ENCODE results near the gene ACSL3. TPM values are rescaled to one million over a fixed set of nuclear protein-coding genes. Genes with fewer than 3 reads are reported as not detected.
A peak's percentile ranks its signal among the peaks of the same experiment; 100 is the strongest.

ACSL3 gene
- total RNA-seq, 1 experiment from 2014 or later, result 100 TPM

DNA sequence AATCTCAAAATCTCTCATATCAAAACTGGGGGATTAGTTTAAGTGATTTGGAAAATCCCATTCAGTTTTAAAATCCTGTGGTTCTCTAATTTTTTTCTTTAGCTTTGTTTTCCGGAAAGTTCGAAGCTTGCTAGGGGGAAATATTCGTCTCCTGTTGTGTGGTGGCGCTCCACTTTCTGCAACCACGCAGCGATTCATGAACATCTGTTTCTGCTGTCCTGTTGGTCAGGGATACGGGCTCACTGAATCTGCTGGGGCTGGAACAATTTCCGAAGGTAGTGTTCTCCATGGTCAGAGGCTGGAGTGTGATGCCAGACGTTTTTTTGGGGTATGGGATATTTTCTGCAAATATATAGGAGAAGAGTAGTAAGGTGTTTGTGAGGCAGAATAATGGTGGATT lies 66.1 kb downstream of the ACSL3 start:
- no peak for TF ChIP-seq RELA (CRISPR knock-in tag; IDR thresholded peaks at IDR 0.05; ENCODE audit: borderline replicate concordance)
- TF ChIP-seq SMAD4 (CRISPR knock-in tag; IDR thresholded peaks at IDR 0.05), result no peak
- no peak for TF ChIP-seq RORB (CRISPR knock-in tag; IDR thresholded peaks at IDR 0.05)
- TF ChIP-seq, protein P1, sequence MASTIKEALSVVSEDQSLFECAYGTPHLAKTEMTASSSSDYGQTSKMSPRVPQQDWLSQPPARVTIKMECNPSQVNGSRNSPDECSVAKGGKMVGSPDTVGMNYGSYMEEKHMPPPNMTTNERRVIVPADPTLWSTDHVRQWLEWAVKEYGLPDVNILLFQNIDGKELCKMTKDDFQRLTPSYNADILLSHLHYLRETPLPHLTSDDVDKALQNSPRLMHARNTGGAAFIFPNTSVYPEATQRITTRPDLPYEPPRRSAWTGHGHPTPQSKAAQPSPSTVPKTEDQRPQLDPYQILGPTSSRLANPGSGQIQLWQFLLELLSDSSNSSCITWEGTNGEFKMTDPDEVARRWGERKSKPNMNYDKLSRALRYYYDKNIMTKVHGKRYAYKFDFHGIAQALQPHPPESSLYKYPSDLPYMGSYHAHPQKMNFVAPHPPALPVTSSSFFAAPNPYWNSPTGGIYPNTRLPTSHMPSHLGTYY (CRISPR knock-in tag; IDR thresholded peaks at IDR 0.05), result no peak
- ATAC-seq, result no peak
- Mint-ChIP-seq H3K4me3 (no peak overlapping the region), H3K36me3 (peaks cover 54% of the 10 kb centered on the region), H3K27me3 (ENCODE audit: low read depth) (no peaks in the 10 kb centered on the region), H3K4me1 (0 out of 2 replicates have a peak, but pooled peaks cover 6% of the 10 kb centered on the region), H3K27ac (peak overlapping the region; percentile 59; the same call in 1 of the 2 replicates), H3K9me3 (no peaks in the 10 kb centered on the region)
- ChIA-PET CTCF (interaction anchor here (2.0 kb wide), 1 partner anchor 12 kb away, joined by 11 read pairs; no protein-coding TSS in a partner anchor), POLR2A (no interaction called here)
- DNase-seq (ENCODE audit: low spot score), result no peak

DNA sequence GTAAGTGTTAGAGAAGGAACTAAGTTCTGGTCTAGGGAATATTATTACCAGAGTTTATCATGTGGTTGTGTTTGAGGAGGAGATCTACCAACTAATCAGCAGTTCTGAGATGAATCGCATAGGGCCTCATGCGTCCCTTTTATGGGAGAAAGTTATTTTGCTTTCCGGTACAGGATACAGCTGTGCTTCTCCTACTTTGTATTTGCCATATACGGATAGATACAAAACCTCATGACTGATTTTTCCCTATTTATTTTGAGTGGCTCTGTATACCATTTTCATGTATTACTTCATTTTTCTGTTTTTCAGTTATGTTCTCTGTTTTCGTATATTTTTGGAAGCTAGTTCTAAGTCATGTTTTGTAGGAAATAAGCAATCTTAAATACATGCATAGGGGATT lies 66.8 kb downstream of the ACSL3 start:
- peaks cover 53% of the 10 kb centered on the region for H3K36me3 Mint-ChIP-seq
- POLR2A ChIA-PET, result no interaction called here
- no peak overlapping the region for H3K4me3 Mint-ChIP-seq
- TF ChIP-seq ZNF671 (CRISPR knock-in tag; IDR thresholded peaks at IDR 0.05) (no peak), SP1 (CRISPR knock-in tag; conservative IDR thresholded peaks at IDR 0.05) (no peak)
- no peak for ATAC-seq
- no peaks in the 10 kb centered on the region for H3K27me3 Mint-ChIP-seq (ENCODE audit: low read depth)
- 0 out of 2 replicates have a peak, but pooled peaks cover 6% of the 10 kb centered on the region for H3K4me1 Mint-ChIP-seq
- no peak overlapping the region; the same call in 1 of the 2 replicates for H3K27ac Mint-ChIP-seq
- DNase-seq (ENCODE audit: low spot score), result no peak
- H3K9me3 Mint-ChIP-seq, result no peaks in the 10 kb centered on the region
- CTCF ChIA-PET, result interaction anchor here (2.0 kb wide), 1 partner anchor 12 kb away, joined by 11 read pairs; no protein-coding TSS in a partner anchor

DNA sequence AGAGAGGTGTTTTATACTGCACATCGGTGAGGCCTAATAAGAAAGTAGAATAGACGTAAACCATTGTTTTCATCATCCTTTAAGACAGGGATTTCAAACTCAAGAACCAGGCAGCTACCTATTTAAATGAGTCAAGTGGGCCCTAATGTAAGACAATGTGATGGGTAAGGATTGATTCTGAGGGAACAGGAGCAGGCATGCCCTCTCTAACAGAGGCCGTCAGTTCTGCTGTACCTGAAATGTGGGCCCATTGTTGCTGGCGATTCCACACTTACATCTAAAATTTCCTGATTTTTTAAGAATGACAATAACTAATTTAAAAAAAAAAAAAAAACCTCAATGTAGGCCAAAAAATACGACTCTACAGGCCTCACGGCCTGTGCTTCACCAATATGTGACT lies 67.5 kb downstream of the ACSL3 start:
- Mint-ChIP-seq H3K36me3 (peaks cover 54% of the 10 kb centered on the region), H3K4me1 (0 out of 2 replicates have a peak, but pooled peaks cover 6% of the 10 kb centered on the region), H3K4me3 (no peak overlapping the region), H3K27me3 (ENCODE audit: low read depth) (no peaks in the 10 kb centered on the region), H3K9me3 (no peaks in the 10 kb centered on the region), H3K27ac (peak overlapping the region; percentile 71; the same call in 1 of the 2 replicates)
- no peak for ATAC-seq
- ChIA-PET CTCF (interaction anchor here (2.0 kb wide), 1 partner anchor 11 kb away, joined by 11 read pairs; no protein-coding TSS in a partner anchor), POLR2A (no interaction called here)
- DNase-seq (ENCODE audit: low spot score), result no peak
- TF ChIP-seq, protein P2, sequence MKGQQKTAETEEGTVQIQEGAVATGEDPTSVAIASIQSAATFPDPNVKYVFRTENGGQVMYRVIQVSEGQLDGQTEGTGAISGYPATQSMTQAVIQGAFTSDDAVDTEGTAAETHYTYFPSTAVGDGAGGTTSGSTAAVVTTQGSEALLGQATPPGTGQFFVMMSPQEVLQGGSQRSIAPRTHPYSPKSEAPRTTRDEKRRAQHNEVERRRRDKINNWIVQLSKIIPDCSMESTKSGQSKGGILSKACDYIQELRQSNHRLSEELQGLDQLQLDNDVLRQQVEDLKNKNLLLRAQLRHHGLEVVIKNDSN (CRISPR knock-in tag; IDR thresholded peaks at IDR 0.05), result no peak
- no peak for TF ChIP-seq ZNF121 (CRISPR knock-in tag; IDR thresholded peaks at IDR 0.05)
- no peak for TF ChIP-seq ZNF317 (CRISPR knock-in tag; IDR thresholded peaks at IDR 0.05; ENCODE audit: borderline replicate concordance, low read depth)
- TF ChIP-seq, protein P3, sequence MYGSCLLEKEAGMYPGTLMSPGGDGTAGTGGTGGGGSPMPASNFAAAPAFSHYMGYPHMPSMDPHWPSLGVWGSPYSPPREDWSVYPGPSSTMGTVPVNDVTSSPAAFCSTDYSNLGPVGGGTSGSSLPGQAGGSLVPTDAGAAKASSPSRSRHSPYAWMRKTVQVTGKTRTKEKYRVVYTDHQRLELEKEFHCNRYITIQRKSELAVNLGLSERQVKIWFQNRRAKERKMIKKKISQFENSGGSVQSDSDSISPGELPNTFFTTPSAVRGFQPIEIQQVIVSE (CRISPR knock-in tag; IDR thresholded peaks at IDR 0.05; ENCODE audit: borderline replicate concordance), result no peak
- TF ChIP-seq PRRX2 (CRISPR knock-in tag; IDR thresholded peaks at IDR 0.05), result no peak
- TF ChIP-seq TP53 (CRISPR knock-in tag; IDR thresholded peaks at IDR 0.05), result no peak
- TF ChIP-seq, protein P4, sequence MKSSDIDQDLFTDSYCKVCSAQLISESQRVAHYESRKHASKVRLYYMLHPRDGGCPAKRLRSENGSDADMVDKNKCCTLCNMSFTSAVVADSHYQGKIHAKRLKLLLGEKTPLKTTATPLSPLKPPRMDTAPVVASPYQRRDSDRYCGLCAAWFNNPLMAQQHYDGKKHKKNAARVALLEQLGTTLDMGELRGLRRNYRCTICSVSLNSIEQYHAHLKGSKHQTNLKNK (CRISPR knock-in tag; IDR thresholded peaks at IDR 0.05), result no peak
- TF ChIP-seq, protein P5, sequence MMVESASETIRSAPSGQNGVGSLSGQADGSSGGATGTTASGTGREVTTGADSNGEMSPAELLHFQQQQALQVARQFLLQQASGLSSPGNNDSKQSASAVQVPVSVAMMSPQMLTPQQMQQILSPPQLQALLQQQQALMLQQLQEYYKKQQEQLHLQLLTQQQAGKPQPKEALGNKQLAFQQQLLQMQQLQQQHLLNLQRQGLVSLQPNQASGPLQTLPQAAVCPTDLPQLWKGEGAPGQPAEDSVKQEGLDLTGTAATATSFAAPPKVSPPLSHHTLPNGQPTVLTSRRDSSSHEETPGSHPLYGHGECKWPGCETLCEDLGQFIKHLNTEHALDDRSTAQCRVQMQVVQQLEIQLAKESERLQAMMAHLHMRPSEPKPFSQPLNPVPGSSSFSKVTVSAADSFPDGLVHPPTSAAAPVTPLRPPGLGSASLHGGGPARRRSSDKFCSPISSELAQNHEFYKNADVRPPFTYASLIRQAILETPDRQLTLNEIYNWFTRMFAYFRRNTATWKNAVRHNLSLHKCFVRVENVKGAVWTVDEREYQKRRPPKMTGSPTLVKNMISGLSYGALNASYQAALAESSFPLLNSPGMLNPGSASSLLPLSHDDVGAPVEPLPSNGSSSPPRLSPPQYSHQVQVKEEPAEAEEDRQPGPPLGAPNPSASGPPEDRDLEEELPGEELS (CRISPR knock-in tag; IDR thresholded peaks at IDR 0.05), result no peak
- no peak for TF ChIP-seq MXD4 (CRISPR knock-in tag; IDR thresholded peaks at IDR 0.05; ENCODE audit: borderline replicate concordance)
- TF ChIP-seq, protein P6, sequence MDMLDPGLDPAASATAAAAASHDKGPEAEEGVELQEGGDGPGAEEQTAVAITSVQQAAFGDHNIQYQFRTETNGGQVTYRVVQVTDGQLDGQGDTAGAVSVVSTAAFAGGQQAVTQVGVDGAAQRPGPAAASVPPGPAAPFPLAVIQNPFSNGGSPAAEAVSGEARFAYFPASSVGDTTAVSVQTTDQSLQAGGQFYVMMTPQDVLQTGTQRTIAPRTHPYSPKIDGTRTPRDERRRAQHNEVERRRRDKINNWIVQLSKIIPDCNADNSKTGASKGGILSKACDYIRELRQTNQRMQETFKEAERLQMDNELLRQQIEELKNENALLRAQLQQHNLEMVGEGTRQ (CRISPR knock-in tag; IDR thresholded peaks at IDR 0.05), result no peak
- TF ChIP-seq, protein P7, sequence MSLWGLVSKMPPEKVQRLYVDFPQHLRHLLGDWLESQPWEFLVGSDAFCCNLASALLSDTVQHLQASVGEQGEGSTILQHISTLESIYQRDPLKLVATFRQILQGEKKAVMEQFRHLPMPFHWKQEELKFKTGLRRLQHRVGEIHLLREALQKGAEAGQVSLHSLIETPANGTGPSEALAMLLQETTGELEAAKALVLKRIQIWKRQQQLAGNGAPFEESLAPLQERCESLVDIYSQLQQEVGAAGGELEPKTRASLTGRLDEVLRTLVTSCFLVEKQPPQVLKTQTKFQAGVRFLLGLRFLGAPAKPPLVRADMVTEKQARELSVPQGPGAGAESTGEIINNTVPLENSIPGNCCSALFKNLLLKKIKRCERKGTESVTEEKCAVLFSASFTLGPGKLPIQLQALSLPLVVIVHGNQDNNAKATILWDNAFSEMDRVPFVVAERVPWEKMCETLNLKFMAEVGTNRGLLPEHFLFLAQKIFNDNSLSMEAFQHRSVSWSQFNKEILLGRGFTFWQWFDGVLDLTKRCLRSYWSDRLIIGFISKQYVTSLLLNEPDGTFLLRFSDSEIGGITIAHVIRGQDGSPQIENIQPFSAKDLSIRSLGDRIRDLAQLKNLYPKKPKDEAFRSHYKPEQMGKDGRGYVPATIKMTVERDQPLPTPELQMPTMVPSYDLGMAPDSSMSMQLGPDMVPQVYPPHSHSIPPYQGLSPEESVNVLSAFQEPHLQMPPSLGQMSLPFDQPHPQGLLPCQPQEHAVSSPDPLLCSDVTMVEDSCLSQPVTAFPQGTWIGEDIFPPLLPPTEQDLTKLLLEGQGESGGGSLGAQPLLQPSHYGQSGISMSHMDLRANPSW (CRISPR knock-in tag; conservative IDR thresholded peaks at IDR 0.05; ENCODE audit: low read depth), result no peak
- TF ChIP-seq GTF2I (CRISPR knock-in tag; conservative IDR thresholded peaks at IDR 0.05), result no peak

All from WTC11 (cell line).